Mesenchymal stem cell (in vitro differentiated cells and primary cell): ENCODE measurements around the gene R3HDM4.

Experiments used
- DNase-seq: peaks from one replicate; pipeline ENCODE4 v3.0.0-alpha.2; 2013
- H2AFZ ChIP-seq: one replicate; pipeline ENCODE4 v1.6.1; 2013; ENCODE audit warnings: low read depth, mild to moderate bottlenecking, control low read depth, inconsistent platforms, low read length, moderate library complexity
- H2AK5ac ChIP-seq: 2 replicates; pipeline ENCODE4 v1.6.1; 2013; ENCODE audit warnings: low read length, moderate library complexity, mild to moderate bottlenecking, inconsistent platforms; ENCODE audit not compliant: severe bottlenecking
- H2BK120ac ChIP-seq: one replicate; pipeline ENCODE4 v1.6.1; 2013; ENCODE audit warnings: low read depth, mild to moderate bottlenecking, inconsistent platforms, low read length, moderate library complexity
- H2BK12ac ChIP-seq, 2 experiments: one replicate each; pipeline ENCODE4 v1.6.1; 2013; ENCODE audit warnings: inconsistent platforms in 2 of 2, low read length in 2 of 2, mild to moderate bottlenecking in 2 of 2, moderate library complexity in 2 of 2, control low read depth in 1 of 2
- H2BK15ac ChIP-seq: one replicate; pipeline ENCODE4 v1.6.1; 2013; ENCODE audit warnings: mild to moderate bottlenecking, low read depth, inconsistent platforms; ENCODE audit not compliant: poor library complexity, severe bottlenecking
- H2BK5ac ChIP-seq: 2 replicates; pipeline ENCODE4 v1.6.1; 2013; ENCODE audit warnings: low read depth, mild to moderate bottlenecking, low read length, control low read depth, inconsistent platforms; ENCODE audit not compliant: poor library complexity, severe bottlenecking
- H3K14ac ChIP-seq, 2 experiments: one replicate each; pipeline ENCODE4 v1.6.1; 2013; ENCODE audit warnings: inconsistent platforms in 2 of 2, low read length in 2 of 2, control low read depth in 1 of 2, mild to moderate bottlenecking in 1 of 2, moderate library complexity in 1 of 2
- H3K18ac ChIP-seq, 2 experiments: one replicate each; pipeline ENCODE4 v1.6.1; 2013; ENCODE audit warnings: inconsistent platforms in 2 of 2, low read length in 2 of 2, control low read depth in 1 of 2, low read depth in 1 of 2, mild to moderate bottlenecking in 1 of 2
- H3K23ac ChIP-seq, 2 experiments: one replicate each; pipeline ENCODE4 v1.6.1; 2013; ENCODE audit warnings: inconsistent platforms in 2 of 2, low read length in 2 of 2, mild to moderate bottlenecking in 2 of 2, moderate library complexity in 2 of 2, control low read depth in 1 of 2
- H3K27ac ChIP-seq: 2 replicates; pipeline ENCODE4 v1.5.1; 2013; ENCODE audit warnings: mild to moderate bottlenecking, moderate library complexity, low read length, control low read depth, inconsistent platforms; ENCODE audit not compliant: poor library complexity, severe bottlenecking
- H3K27me3 ChIP-seq, 2 experiments: 2 replicates each; pipeline versions ENCODE4 v1.6.1 to v1.7.0; 2013; ENCODE audit warnings: low read length in 2 of 2, mild to moderate bottlenecking in 2 of 2, moderate library complexity in 2 of 2, control low read depth in 1 of 2, inconsistent platforms in 1 of 2; ENCODE audit not compliant: control insufficient read depth in 1 of 2, insufficient read depth in 1 of 2
- H3K36me3 ChIP-seq, 2 experiments: 2 replicates each; pipeline versions ENCODE4 v1.6.1 to v1.7.0; 2013; ENCODE audit warnings: low read length in 2 of 2, control low read depth in 1 of 2, inconsistent platforms in 1 of 2, low read depth in 1 of 2, mild to moderate bottlenecking in 1 of 2; ENCODE audit not compliant: insufficient read depth in 2 of 2, control insufficient read depth in 1 of 2
- H3K4ac ChIP-seq, 2 experiments: one replicate each; pipeline ENCODE4 v1.6.1; 2013; ENCODE audit warnings: inconsistent platforms in 2 of 2, low read length in 2 of 2, mild to moderate bottlenecking in 2 of 2, moderate library complexity in 2 of 2, control low read depth in 1 of 2, low read depth in 1 of 2
- H3K4me1 ChIP-seq: 2 replicates; pipeline ENCODE4 v1.6.1; 2013; ENCODE audit warnings: low read depth, low read length, control low read depth; ENCODE audit not compliant: control insufficient read depth, insufficient read depth
- H3K4me2 ChIP-seq: 2 replicates; pipeline ENCODE4 v1.6.1; 2013; ENCODE audit warnings: low read length, mild to moderate bottlenecking, inconsistent platforms; ENCODE audit not compliant: poor library complexity, severe bottlenecking
- H3K4me3 ChIP-seq, 2 experiments: 2 replicates each; pipeline versions ENCODE4 v1.5.1 to v1.7.0; 2013; ENCODE audit warnings: low read length in 2 of 2, mild to moderate bottlenecking in 2 of 2, control low read depth in 1 of 2, low read depth in 1 of 2; ENCODE audit not compliant: insufficient read depth in 1 of 2
- H3K79me1 ChIP-seq: replicated peaks from 2 replicates; pipeline ENCODE4 v1.6.1; 2013; ENCODE audit warnings: mild to moderate bottlenecking, control low read depth, low read length, inconsistent platforms; ENCODE audit not compliant: poor library complexity, severe bottlenecking
- H3K9ac ChIP-seq: 2 replicates; pipeline ENCODE4 v1.7.0; 2013; ENCODE audit warnings: mild to moderate bottlenecking, low read length, moderate library complexity
- H3K9me3 ChIP-seq: 2 replicates; pipeline ENCODE4 v1.7.0; 2013; ENCODE audit warnings: mild to moderate bottlenecking, low read length; ENCODE audit not compliant: control insufficient read depth
- H4K8ac ChIP-seq: one replicate; pipeline ENCODE4 v1.6.1; 2013; ENCODE audit warnings: inconsistent platforms, mild to moderate bottlenecking, low read length, moderate library complexity
- H4K91ac ChIP-seq: one replicate; pipeline ENCODE4 v1.6.1; 2013; ENCODE audit warnings: mild to moderate bottlenecking, low read length, inconsistent platforms
- WGBS: methylation state at CpG from one replicate; pipeline ENCODE4 v1.1.7; 2013; ENCODE audit warnings: mixed read lengths; 5-methylcytosine and 5-hydroxymethylcytosine counted together

Gene R3HDM4

GRCh38 chr19:861756-862580 lies 51.1 kb downstream of the R3HDM4 start:
- no peaks in the 10 kb centered on the region for H3K79me1 ChIP-seq
- H3K36me3 ChIP-seq: peaks cover 0 to 3% of the 10 kb centered on the region in 2 experiments
- no peak overlapping the region for H2BK15ac ChIP-seq
- peaks cover 37% of the 10 kb centered on the region for H3K4me1 ChIP-seq
- H2BK12ac ChIP-seq: peak overlapping the region in 1 of 2 experiments; percentile 58
- peak overlapping the region; percentile 19 for H4K8ac ChIP-seq
- H3K27me3 ChIP-seq: no peaks in the 10 kb centered on the region
- H3K9me3 ChIP-seq: no peaks in the 10 kb centered on the region
- no peak overlapping the region for H3K14ac ChIP-seq
- H2BK120ac ChIP-seq: no peak overlapping the region
- no peak overlapping the region for H3K9ac ChIP-seq
- H4K91ac ChIP-seq: no peak overlapping the region
- H3K4me3 ChIP-seq: no peak overlapping the region
- WGBS: 6% methylated on average over 60 of the region's 60 CpGs
- peak overlapping the region in 1 of 2 experiments; percentile 17 for H3K23ac ChIP-seq
- no peak overlapping the region for H2AFZ ChIP-seq
- no peak overlapping the region for H3K4ac ChIP-seq
- H2BK5ac ChIP-seq: no peak overlapping the region
- no peak overlapping the region for H3K18ac ChIP-seq
- H2AK5ac ChIP-seq: no peak overlapping the region
- H3K4me2 ChIP-seq: no peak overlapping the region
- H3K27ac ChIP-seq: no peak overlapping the region
- DNase-seq: peak; percentile 39

- H2BK15ac ChIP-seq: no peak overlapping the region
- no peak overlapping the region for H2AK5ac ChIP-seq
- H3K4me2 ChIP-seq: no peak overlapping the region
- H2BK12ac ChIP-seq: peak overlapping the region in 1 of 2 experiments; percentile 58
- no peak overlapping the region for H2AFZ ChIP-seq
- H3K9me3 ChIP-seq: no peaks in the 10 kb centered on the region
- no peaks in the 10 kb centered on the region for H3K79me1 ChIP-seq
- peak overlapping the region in 1 of 2 experiments; percentile 17 for H3K23ac ChIP-seq
- no peak overlapping the region for H3K4me3 ChIP-seq
- H3K27me3 ChIP-seq: no peaks in the 10 kb centered on the region
- peaks cover 0 to 3% of the 10 kb centered on the region in 2 experiments for H3K36me3 ChIP-seq
- no peak overlapping the region for H3K18ac ChIP-seq
- H4K8ac ChIP-seq: peak overlapping the region; percentile 19
- H3K14ac ChIP-seq: no peak overlapping the region
- DNase-seq: no peak
- H3K9ac ChIP-seq: no peak overlapping the region
- H4K91ac ChIP-seq: no peak overlapping the region
- peaks cover 33% of the 10 kb centered on the region for H3K4me1 ChIP-seq
- no peak overlapping the region for H2BK120ac ChIP-seq
- no peak overlapping the region for H2BK5ac ChIP-seq
- H3K4ac ChIP-seq: no peak overlapping the region
- 42% methylated on average over 25 of the region's 35 CpGs for WGBS
- no peak overlapping the region for H3K27ac ChIP-seq
Observed at GRCh38 chr19:861141-861755, 51.8 kb downstream of the R3HDM4 start.

- Histone ChIP-seq H4K91ac (peak within 1 kb of the TSS; percentile 14), H2BK12ac (no peak within 1 kb of the TSS), H3K23ac (no peak within 1 kb of the TSS), H2AFZ (no peak within 1 kb of the TSS), H3K18ac (no peak within 1 kb of the TSS), H3K4ac (no peak within 1 kb of the TSS), H3K4me3 (peak within 1 kb of the TSS; percentile 58 to 77), H3K36me3 (peaks cover 0 to 3% of the 10 kb centered on the region in 2 experiments), H3K79me1 (no peaks in the 10 kb centered on the region), H3K14ac (no peak within 1 kb of the TSS), H2AK5ac (peak within 1 kb of the TSS; percentile 36), H2BK15ac (peak within 1 kb of the TSS; percentile 48), H2BK120ac (no peak within 1 kb of the TSS), H3K9ac (peak within 1 kb of the TSS; percentile 78), H3K9me3 (no peaks in the 10 kb centered on the region), H2BK5ac (no peak within 1 kb of the TSS), H3K27me3 (no peaks in the 10 kb centered on the region), H4K8ac (no peak within 1 kb of the TSS), H3K27ac (no peak within 1 kb of the TSS), H3K4me1 (peaks cover 30% of the 10 kb centered on the region), H3K4me2 (peak within 1 kb of the TSS; percentile 94)
- no peak for DNase-seq
- 73% methylated on average over 16 of the region's 24 CpGs for WGBS
Observed at GRCh38 chr19:858868-859843, 53.9 kb downstream of the R3HDM4 start, which contains the start of gene CFD. CFD (plus strand) TSS chr19:859664; CDS start chr19:859690, 26 bp downstream.
